HG02759 (cell line): Measurements from ENCODE around the gene NCLN.
"Not testable (repeated sequence)": the region's sequence is repeated elsewhere in the genome, so short reads cannot be mapped to it uniquely, and the experiment has no call there.

Experiments
- ATAC-seq: cut with Tn5 transposase; IDR thresholded peaks from one replicate; pipeline ENCODE4 v1.9.1; 2021; ENCODE audit warnings: mild to moderate bottlenecking, moderate library complexity; ENCODE audit not compliant: unreplicated experiment

The NCLN gene

GRCh38 chr19:3221576-3221975 is 35.8 kb downstream of the NCLN start:
- ATAC-seq, result not testable (repeated sequence)

- no peak for ATAC-seq
Measured at GRCh38 chr19:3222709-3223108, 37.0 kb downstream of the NCLN start.

- no peak for ATAC-seq
Measured at GRCh38 chr19:3224346-3225168, 38.8 kb downstream of the NCLN start, which contains the start of gene CELF5. Gene CELF5, plus strand, starts transcription at chr19:3224661. Its CDS starts 79 bp downstream, at chr19:3224740.

GRCh38 chr19:3225169-3225485 is 39.4 kb downstream of the NCLN start:
- no peak for ATAC-seq

- no peak for ATAC-seq
Measured at GRCh38 chr19:3225677-3226093, 40.0 kb downstream of the NCLN start.

GRCh38 chr19:3227054-3227626 is 41.4 kb downstream of the NCLN start:
- no peak for ATAC-seq

GRCh38 chr19:3229346-3229743 is 43.6 kb downstream of the NCLN start:
- no peak for ATAC-seq

- ATAC-seq, result no peak
Measured at GRCh38 chr19:3229888-3230496, 44.3 kb downstream of the NCLN start.

GRCh38 chr19:3231288-3231687 is 45.6 kb downstream of the NCLN start:
- ATAC-seq, result no peak

GRCh38 chr19:3233116-3233515 is 47.4 kb downstream of the NCLN start:
- ATAC-seq, result no peak

- ATAC-seq, result no peak
Measured at GRCh38 chr19:3233831-3234230, 48.1 kb downstream of the NCLN start.

- ATAC-seq, result no peak
Measured at GRCh38 chr19:3234800-3235199, 49.1 kb downstream of the NCLN start.

GRCh38 chr19:3235604-3236003 is 49.9 kb downstream of the NCLN start:
- ATAC-seq, result not testable (repeated sequence)

- no peak for ATAC-seq
Measured at GRCh38 chr19:3236272-3236671, 50.5 kb downstream of the NCLN start.

GRCh38 chr19:3238066-3238561 is 52.4 kb downstream of the NCLN start:
- no peak for ATAC-seq

- no peak for ATAC-seq
Measured at GRCh38 chr19:3239367-3239766, 53.6 kb downstream of the NCLN start.

- no peak for ATAC-seq
Measured at GRCh38 chr19:3243819-3244700, 58.3 kb downstream of the NCLN start.

- no peak for ATAC-seq
Measured at GRCh38 chr19:3245050-3245449, 59.3 kb downstream of the NCLN start.

- no peak for ATAC-seq
Measured at GRCh38 chr19:3248728-3249326, 63.1 kb downstream of the NCLN start.

- no peak for ATAC-seq
Measured at GRCh38 chr19:3249408-3249807, 63.7 kb downstream of the NCLN start.

- ATAC-seq, result no peak
Measured at GRCh38 chr19:3250675-3251074, 64.9 kb downstream of the NCLN start.
